Nephron (organoid): ENCODE results near the gene KAT2A.

Source experiments
- H3K27ac Mint-ChIP-seq, 3 experiments: 2 replicates each; pipeline ENCODE4 v1.8.0; 2020; ENCODE audit warnings: mixed read lengths in 3 of 3, mild to moderate bottlenecking in 2 of 3, moderate library complexity in 1 of 3
- H3K27me3 Mint-ChIP-seq: 2 replicates; pipeline ENCODE4 v1.8.0; 2021; ENCODE audit warnings: low read depth, mild to moderate bottlenecking, moderate library complexity, mixed read lengths
- H3K36me3 Mint-ChIP-seq: 2 replicates; pipeline ENCODE4 v1.8.0; 2020; ENCODE audit warnings: low read depth, mixed read lengths
- H3K4me1 Mint-ChIP-seq: 2 replicates; pipeline ENCODE4 v1.8.0; 2020; ENCODE audit warnings: mixed read lengths
- H3K4me3 Mint-ChIP-seq, 3 experiments: 2 replicates each; pipeline ENCODE4 v1.8.0; 2020; ENCODE audit warnings: mild to moderate bottlenecking in 3 of 3, mixed read lengths in 3 of 3, moderate library complexity in 2 of 3
- H3K9me3 Mint-ChIP-seq: 2 replicates; pipeline ENCODE4 v1.8.0; 2020; ENCODE audit warnings: mixed read lengths
- TF ChIP-seq, protein P1 (sequence below), 3 experiments: fragments of 200-600 bp; sonication (generic); IDR thresholded peaks; one replicate each; pipeline ENCODE4 v1.5.0; 2021; ENCODE audit warnings: antibody characterized with exemption in 3 of 3; ENCODE audit not compliant: unreplicated experiment in 3 of 3

The KAT2A gene

DNA sequence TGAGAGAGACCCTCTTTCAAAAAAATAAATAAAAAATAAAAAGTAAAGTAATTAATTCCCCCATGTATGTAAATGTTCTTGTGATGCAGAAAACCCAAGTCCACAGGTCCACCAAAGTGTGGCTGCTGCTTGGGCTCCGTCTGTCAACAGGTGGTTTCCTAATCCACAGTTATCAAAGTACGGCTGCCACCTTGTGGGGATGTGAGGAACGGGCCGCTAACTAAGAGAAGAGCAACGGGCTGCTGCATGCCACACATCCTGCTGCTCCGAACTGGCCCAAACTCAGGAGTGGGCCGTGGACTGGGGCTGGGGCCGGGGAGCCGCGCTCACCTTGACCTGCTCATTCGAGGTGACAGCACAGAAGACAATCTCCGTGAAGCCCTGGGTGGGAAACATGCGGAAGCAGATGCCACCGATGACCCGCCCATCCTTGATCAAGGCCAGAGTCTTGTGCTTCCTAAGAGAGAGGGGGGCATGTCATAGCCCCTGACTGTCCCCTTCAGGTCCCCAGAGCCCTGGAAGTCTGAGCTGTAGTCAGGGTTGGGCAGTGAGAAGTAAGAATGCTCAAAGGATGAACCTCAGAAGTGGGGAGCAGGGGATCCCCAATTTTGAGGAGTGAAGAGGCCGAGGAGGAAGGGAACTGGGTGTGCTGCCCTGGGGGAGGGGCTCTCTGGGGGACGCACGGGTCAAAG is 4.3 kb downstream of the KAT2A start:
- Mint-ChIP-seq H3K9me3 (no peaks in the 10 kb centered on the region), H3K4me1 (peaks cover 32% of the 10 kb centered on the region), H3K27me3 (peaks cover 4% of the 10 kb centered on the region), H3K36me3 (peaks cover 11% of the 10 kb centered on the region), H3K4me3 (peak overlapping the region; percentile 38 to 50 (median 43)), H3K27ac (peak overlapping the region in 2 of 3 experiments; percentile 0 to 1)
- TF ChIP-seq, protein P1, sequence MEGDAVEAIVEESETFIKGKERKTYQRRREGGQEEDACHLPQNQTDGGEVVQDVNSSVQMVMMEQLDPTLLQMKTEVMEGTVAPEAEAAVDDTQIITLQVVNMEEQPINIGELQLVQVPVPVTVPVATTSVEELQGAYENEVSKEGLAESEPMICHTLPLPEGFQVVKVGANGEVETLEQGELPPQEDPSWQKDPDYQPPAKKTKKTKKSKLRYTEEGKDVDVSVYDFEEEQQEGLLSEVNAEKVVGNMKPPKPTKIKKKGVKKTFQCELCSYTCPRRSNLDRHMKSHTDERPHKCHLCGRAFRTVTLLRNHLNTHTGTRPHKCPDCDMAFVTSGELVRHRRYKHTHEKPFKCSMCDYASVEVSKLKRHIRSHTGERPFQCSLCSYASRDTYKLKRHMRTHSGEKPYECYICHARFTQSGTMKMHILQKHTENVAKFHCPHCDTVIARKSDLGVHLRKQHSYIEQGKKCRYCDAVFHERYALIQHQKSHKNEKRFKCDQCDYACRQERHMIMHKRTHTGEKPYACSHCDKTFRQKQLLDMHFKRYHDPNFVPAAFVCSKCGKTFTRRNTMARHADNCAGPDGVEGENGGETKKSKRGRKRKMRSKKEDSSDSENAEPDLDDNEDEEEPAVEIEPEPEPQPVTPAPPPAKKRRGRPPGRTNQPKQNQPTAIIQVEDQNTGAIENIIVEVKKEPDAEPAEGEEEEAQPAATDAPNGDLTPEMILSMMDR (IDR thresholded peaks at IDR 0.05; ENCODE audit: unreplicated experiment in 3 of 3), result peak; percentile 83 to 86 (median 86)

DNA sequence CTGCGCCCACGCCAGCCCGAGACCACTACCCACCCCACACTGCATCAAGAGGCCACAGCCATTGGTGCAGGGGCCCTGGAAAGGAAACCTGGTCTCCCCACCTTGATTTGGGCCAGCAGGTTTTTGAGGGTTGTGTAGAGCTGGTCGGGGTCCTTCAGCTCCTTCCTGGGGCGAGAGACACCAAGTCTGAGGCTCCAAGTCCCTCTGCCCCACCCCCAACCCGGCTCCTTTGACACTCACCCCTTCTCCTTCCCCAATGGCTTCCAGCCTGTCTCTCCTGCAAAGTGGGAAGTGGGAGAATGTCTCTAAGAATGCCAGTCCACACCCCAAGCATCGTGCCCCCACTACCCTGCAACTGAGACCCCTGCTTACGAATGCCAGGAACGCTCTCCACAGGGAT is 7.0 kb downstream of the KAT2A start:
- no peak overlapping the region for H3K4me3 Mint-ChIP-seq
- H3K27ac Mint-ChIP-seq, result no peak overlapping the region
- peaks cover 11% of the 10 kb centered on the region for H3K36me3 Mint-ChIP-seq
- peaks cover 22% of the 10 kb centered on the region for H3K4me1 Mint-ChIP-seq
- H3K27me3 Mint-ChIP-seq, result peaks cover 4% of the 10 kb centered on the region
- no peaks in the 10 kb centered on the region for H3K9me3 Mint-ChIP-seq
- TF ChIP-seq, protein P1 (IDR thresholded peaks at IDR 0.05; ENCODE audit: unreplicated experiment in 3 of 3), result no peak

DNA sequence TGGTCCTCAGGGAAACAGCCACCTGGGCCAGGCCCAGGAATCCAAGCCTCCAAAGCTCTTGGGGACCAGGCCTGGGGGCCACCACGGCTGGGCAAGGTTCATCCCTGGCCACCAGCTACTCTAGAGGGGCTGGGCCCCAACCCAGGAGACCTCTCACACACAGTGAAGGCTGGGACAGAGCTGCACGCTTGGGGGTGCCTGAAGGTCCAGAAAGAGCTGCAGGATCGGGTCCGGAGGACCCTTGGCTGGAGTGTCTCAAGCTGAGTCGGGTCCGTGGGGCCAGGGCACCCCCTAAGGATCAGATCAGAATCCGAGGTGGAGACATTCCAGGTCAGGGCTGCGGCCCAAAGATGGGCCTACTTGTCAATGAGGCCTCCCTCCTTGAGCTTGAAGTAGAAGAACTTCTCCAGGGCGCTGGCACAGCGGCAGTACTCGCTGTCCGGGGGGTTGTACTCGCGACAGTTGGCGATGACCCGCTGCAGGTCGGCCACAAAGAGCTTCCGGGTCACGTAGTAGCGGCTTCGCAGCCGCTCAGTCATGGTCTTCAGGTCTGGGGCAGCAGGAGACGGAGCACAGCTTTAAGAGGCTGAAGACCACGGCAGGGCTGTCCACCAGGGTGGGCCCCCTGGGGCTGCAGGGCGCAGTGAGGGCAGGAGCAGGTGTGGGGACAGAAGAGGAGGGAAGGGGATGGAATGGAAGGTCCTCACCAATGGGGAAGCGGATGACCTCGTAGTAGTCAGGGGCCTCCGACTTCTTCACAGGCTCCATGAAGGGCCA is 7.7 kb downstream of the KAT2A start:
- TF ChIP-seq, protein P1 (IDR thresholded peaks at IDR 0.05; ENCODE audit: unreplicated experiment in 3 of 3), result no peak
- Mint-ChIP-seq H3K27me3 (peaks cover 4% of the 10 kb centered on the region), H3K4me3 (no peak overlapping the region), H3K4me1 (peaks cover 19% of the 10 kb centered on the region), H3K27ac (no peak overlapping the region), H3K36me3 (peaks cover 9% of the 10 kb centered on the region), H3K9me3 (no peaks in the 10 kb centered on the region)

DNA sequence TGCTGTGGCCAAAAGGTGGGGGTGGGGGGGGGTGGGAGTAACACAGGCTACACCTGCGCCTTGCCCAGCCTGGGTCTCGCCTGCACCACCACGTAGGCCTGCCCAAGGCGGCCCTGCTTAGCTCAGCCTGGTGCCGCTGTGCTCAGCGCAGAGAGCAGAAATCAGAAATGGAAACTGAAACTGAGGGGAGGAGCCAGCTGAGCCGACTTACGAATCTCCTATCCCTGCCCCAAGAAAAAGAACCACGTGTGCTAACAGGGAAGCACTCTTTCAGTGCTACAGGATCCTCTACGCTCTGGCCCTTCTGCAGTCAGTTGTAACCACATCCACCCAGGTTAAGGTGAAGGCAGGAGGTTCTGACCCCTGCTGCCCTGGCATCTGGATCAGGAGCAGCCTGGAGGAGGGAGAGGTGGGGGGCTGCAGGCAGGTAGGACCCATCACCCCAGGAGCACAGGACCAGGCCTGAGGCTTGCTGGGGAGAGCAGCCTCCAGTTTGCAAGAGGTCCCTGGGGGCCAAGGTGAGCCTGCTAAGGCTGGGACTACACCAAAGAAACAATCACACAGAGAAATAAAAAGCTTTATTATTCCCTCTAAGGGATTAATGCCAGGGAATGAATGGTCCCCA is 8.5 kb downstream of the KAT2A start, which contains the start of gene DHX58:
TSS of gene DHX58 (minus strand) at position 163 of the 625 bp plus-strand sequence. CDS start 822 bp downstream, outside the sequence.
- Mint-ChIP-seq H3K36me3 (peaks cover 8% of the 10 kb centered on the region), H3K27me3 (peaks cover 11% of the 10 kb centered on the region), H3K4me3 (peak within 1 kb of the TSS; percentile 23 to 85 (median 80)), H3K27ac (peak within 1 kb of the TSS; percentile 48 to 85 (median 84)), H3K9me3 (no peaks in the 10 kb centered on the region), H3K4me1 (peaks cover 18% of the 10 kb centered on the region)
- TF ChIP-seq, protein P1 (IDR thresholded peaks at IDR 0.05; ENCODE audit: unreplicated experiment in 3 of 3), result no peak

DNA sequence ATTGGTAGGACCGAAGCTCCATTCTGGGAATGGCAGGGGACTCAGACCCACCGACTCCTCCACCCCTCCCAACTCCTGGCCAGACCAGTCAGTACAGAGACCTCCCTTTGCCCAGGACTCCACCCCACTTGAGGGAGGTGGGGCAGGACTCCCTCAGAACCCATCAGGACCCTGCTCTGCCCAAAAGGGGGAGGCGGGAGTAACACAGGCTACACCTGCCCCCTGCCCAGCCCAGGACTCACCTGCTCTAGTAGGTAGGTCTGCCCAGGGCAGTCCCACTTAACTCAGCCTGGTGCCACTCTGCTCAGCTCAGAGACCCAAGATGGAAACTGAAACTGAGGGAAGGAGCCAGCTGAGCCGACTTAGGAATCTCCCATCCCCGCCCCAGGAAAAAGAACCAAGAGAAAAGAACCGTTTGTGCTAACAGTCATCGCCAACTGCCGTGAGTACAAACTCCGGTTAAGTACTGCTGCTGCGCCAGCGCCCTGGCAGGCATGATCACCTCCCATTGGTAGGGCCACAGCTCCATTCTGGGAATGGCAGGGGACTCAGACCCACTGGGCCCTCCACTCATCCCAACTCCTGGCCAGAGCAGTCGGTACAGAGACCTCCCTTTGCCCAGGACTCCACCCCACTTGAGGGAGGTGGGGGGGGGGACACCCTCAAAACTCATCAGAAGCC is 9.2 kb downstream of the KAT2A start:
- Mint-ChIP-seq H3K27me3 (peaks cover 12% of the 10 kb centered on the region), H3K4me3 (peak overlapping the region; percentile 23 to 85 (median 80)), H3K4me1 (peaks cover 18% of the 10 kb centered on the region), H3K9me3 (no peaks in the 10 kb centered on the region), H3K27ac (peak overlapping the region; percentile 20 to 85 (median 84)), H3K36me3 (peaks cover 6% of the 10 kb centered on the region)
- TF ChIP-seq, protein P1 (IDR thresholded peaks at IDR 0.05; ENCODE audit: unreplicated experiment in 3 of 3), result no peak
